Right atrium auricular region (tissue), 2 donors: ENCODE data around the gene LIG3. TPM values are rescaled to one million over a fixed set of nuclear protein-coding genes. Genes with fewer than 3 reads are reported as not detected.
"Not testable (repeated sequence)": the region's sequence is repeated elsewhere in the genome, so short reads cannot be mapped to it uniquely, and the experiment has no call there.

Experiments used
- DNase-seq: peaks from one replicate; pipeline ENCODE4 v3.0.0-alpha.2; 2019; ENCODE audit warnings: low spot score
- H3K27ac ChIP-seq, 2 donors: fragments of 200-600 bp; sonication (generic); 1 replicate in 1 of 2; 2 replicates in 1 of 2; pipeline ENCODE4 v1.5.1; 2016 to 2019
- H3K27me3 ChIP-seq, 2 donors: fragments of 200-600 bp; sonication (generic); one replicate each; pipeline versions ENCODE4 v1.5.1 to v1.6.0; 2017 to 2019
- H3K36me3 ChIP-seq: fragments of 200-600 bp; sonication (generic); one replicate; pipeline ENCODE4 v1.5.1; 2016
- H3K4me1 ChIP-seq, 2 donors: fragments of 200-600 bp; sonication (generic); one replicate each; pipeline versions ENCODE4 v1.5.1 to v1.6.0; 2017 to 2019
- H3K4me3 ChIP-seq, 2 donors: fragments of 200-600 bp; sonication (generic); 1 replicate in 1 of 2; 2 replicates in 1 of 2; pipeline ENCODE4 v1.5.1; 2017 to 2019; ENCODE audit warnings: mild to moderate bottlenecking in 1 of 2, moderate library complexity in 1 of 2
- H3K9me3 ChIP-seq, 2 donors: fragments of 200-600 bp; sonication (generic); one replicate each; pipeline ENCODE4 v1.5.1; 2019
- CTCF ChIP-seq, 2 donors: fragments of 200-600 bp; sonication (generic); IDR thresholded peaks; one replicate each; pipeline ENCODE4 v1.5.1; 2019; ENCODE audit warnings: antibody characterized with exemption in 2 of 2
- total RNA-seq, 2 donors: library from RNA; depleted of rRNA; stranded (reverse); fragments of >200 nt; gene quantifications; one replicate each; pipeline ENCODE4 v1.1.0, GENCODE V29; 2016

The LIG3 gene
- total RNA-seq, 2 donors from 2014 or later, result 12.0 to 17.1 TPM

GRCh38 chr17:35021520-35022380 is 41.4 kb downstream of the LIG3 start:
- DNase-seq, result no peak
- Histone ChIP-seq H3K4me1 (peaks cover 0 to 32% of the 10 kb centered on the region in 2 donors), H3K4me3 (no peak overlapping the region), H3K27me3 (no peaks in the 10 kb centered on the region), H3K36me3 (peaks cover 19% of the 10 kb centered on the region), H3K27ac (peak overlapping the region; percentile 62 to 80), H3K9me3 (no peaks in the 10 kb centered on the region)
- no peak for TF ChIP-seq CTCF (IDR thresholded peaks at IDR 0.05)

- Histone ChIP-seq H3K4me3 (no peak overlapping the region), H3K27me3 (no peaks in the 10 kb centered on the region), H3K27ac (peak overlapping the region; percentile 62 to 80), H3K36me3 (peaks cover 15% of the 10 kb centered on the region), H3K4me1 (peaks cover 0 to 32% of the 10 kb centered on the region in 2 donors), H3K9me3 (no peaks in the 10 kb centered on the region)
- DNase-seq, result peak; percentile 88
- TF ChIP-seq CTCF (IDR thresholded peaks at IDR 0.05), result no peak
Measured at GRCh38 chr17:35022536-35023063, 42.3 kb downstream of the LIG3 start.

GRCh38 chr17:35023538-35023937 is 43.2 kb downstream of the LIG3 start:
- Histone ChIP-seq H3K4me1 (peaks cover 0 to 32% of the 10 kb centered on the region in 2 donors), H3K27ac (peak overlapping the region; percentile 62 to 80), H3K4me3 (no peak overlapping the region), H3K9me3 (no peaks in the 10 kb centered on the region), H3K36me3 (peaks cover 11% of the 10 kb centered on the region), H3K27me3 (no peaks in the 10 kb centered on the region)
- no peak for DNase-seq
- no peak for TF ChIP-seq CTCF (IDR thresholded peaks at IDR 0.05)

- DNase-seq, result no peak
- Histone ChIP-seq H3K4me1 (peaks cover 0 to 27% of the 10 kb centered on the region in 2 donors), H3K36me3 (peaks cover 5% of the 10 kb centered on the region), H3K9me3 (no peaks in the 10 kb centered on the region), H3K27me3 (no peaks in the 10 kb centered on the region), H3K4me3 (no peak overlapping the region), H3K27ac (no peak overlapping the region)
- no peak for TF ChIP-seq CTCF (IDR thresholded peaks at IDR 0.05)
Measured at GRCh38 chr17:35025541-35025940, 45.2 kb downstream of the LIG3 start.

- not testable (repeated sequence) for H3K4me1 ChIP-seq, H3K27me3 ChIP-seq, H3K27ac ChIP-seq, H3K36me3 ChIP-seq, H3K4me3 ChIP-seq, H3K9me3 ChIP-seq, DNase-seq
Measured at GRCh38 chr17:35028097-35028496, 47.8 kb downstream of the LIG3 start.

GRCh38 chr17:35028531-35029262 is 48.4 kb downstream of the LIG3 start:
- Histone ChIP-seq H3K4me1 (no peaks in the 10 kb centered on the region), H3K27ac (no peak overlapping the region), H3K36me3 (peaks cover 5% of the 10 kb centered on the region), H3K4me3 (no peak overlapping the region), H3K9me3 (no peaks in the 10 kb centered on the region), H3K27me3 (no peaks in the 10 kb centered on the region)
- no peak for DNase-seq
- no peak for TF ChIP-seq CTCF (IDR thresholded peaks at IDR 0.05)
